HCT116 (cell line): Measurements from ENCODE around the gene GSN.

Experiments
- CBX3 ChIP-seq: IDR thresholded peaks from 2 replicates; pipeline ENCODE4 v1.6.1; 2012; ENCODE audit warnings: low read depth
- POLR2A ChIP-seq: IDR thresholded peaks from 2 replicates; pipeline ENCODE4 v1.7.0; 2011; ENCODE audit warnings: borderline replicate concordance; ENCODE audit not compliant: insufficient read depth, insufficient read length; ENCODE audit errors: extremely low read depth
- POLR2AphosphoS5 ChIP-seq: IDR thresholded peaks from 2 replicates; pipeline ENCODE4 v1.6.1; 2011; ENCODE audit warnings: mild to moderate bottlenecking, low read depth, low read length, moderate library complexity
- ZNF274 ChIP-seq: fragments of 200-500 bp; sonication (Bioruptor generic); IDR thresholded peaks from 2 replicates; pipeline ENCODE4 v1.6.1; 2014; ENCODE audit warnings: mild to moderate bottlenecking, low read depth, low read length, inconsistent platforms
- TF ChIP-seq, protein P1 (sequence below), 3 experiments: fragments of 200-600 bp in 1 of 3; sonication (generic) in 1 of 3; IDR thresholded peaks in 2 of 3; conservative IDR thresholded peaks in 1 of 3; 2 replicates each; pipeline ENCODE4 v1.5.1; 2012 to 2017; ENCODE audit warnings: low read depth in 2 of 3, low read length in 2 of 3, antibody characterized with exemption in 1 of 3, borderline replicate concordance in 1 of 3, control low read depth in 1 of 3, mild to moderate bottlenecking in 1 of 3, mixed read lengths in 1 of 3, mixed run types in 1 of 3, moderate library complexity in 1 of 3; ENCODE audit not compliant: insufficient read depth in 1 of 3

- TF ChIP-seq POLR2A (no peak), ZNF274 (no peak), POLR2AphosphoS5 (no peak), CBX3 (no peak)
- TF ChIP-seq, protein P1, sequence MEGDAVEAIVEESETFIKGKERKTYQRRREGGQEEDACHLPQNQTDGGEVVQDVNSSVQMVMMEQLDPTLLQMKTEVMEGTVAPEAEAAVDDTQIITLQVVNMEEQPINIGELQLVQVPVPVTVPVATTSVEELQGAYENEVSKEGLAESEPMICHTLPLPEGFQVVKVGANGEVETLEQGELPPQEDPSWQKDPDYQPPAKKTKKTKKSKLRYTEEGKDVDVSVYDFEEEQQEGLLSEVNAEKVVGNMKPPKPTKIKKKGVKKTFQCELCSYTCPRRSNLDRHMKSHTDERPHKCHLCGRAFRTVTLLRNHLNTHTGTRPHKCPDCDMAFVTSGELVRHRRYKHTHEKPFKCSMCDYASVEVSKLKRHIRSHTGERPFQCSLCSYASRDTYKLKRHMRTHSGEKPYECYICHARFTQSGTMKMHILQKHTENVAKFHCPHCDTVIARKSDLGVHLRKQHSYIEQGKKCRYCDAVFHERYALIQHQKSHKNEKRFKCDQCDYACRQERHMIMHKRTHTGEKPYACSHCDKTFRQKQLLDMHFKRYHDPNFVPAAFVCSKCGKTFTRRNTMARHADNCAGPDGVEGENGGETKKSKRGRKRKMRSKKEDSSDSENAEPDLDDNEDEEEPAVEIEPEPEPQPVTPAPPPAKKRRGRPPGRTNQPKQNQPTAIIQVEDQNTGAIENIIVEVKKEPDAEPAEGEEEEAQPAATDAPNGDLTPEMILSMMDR (IDR thresholded peaks at IDR 0.05 in 2 of 3, conservative IDR thresholded peaks at IDR 0.05 in 1 of 3; ENCODE audit: borderline replicate concordance in 1 of 3, insufficient read depth in 1 of 3, low read depth in 2 of 3, low read length in 2 of 3) = no peak
These were observed 45.6 kb downstream of the GSN start for GRCh38 chr9:121313458-121314152.
